Fibroblast of the aortic adventitia (primary cell): ENCODE results near the gene ARL8B. TPM values are rescaled to one million over a fixed set of nuclear protein-coding genes. Genes with fewer than 3 reads are reported as not detected.

Source experiments
- DNase-seq: peaks from one replicate; pipeline ENCODE4 v3.0.0-alpha.2; 2010; ENCODE audit warnings: low read depth
- H3K4me3 ChIP-seq: 2 replicates; pipeline ENCODE4 v1.5.1; 2011; ENCODE audit warnings: low read depth, mild to moderate bottlenecking, control low read depth, low read length, moderate library complexity
- total RNA-seq: library from RNA; depleted of rRNA; stranded (reverse); fragments of >200 nt; gene quantifications from 2 replicates; pipeline ENCODE4 v1.2.3, GENCODE V29; 2012; ENCODE audit warnings: low replicate concordance
- TF ChIP-seq, protein P1 (sequence below): IDR thresholded peaks from 2 replicates; pipeline ENCODE4 v1.5.1; 2011; ENCODE audit warnings: mild to moderate bottlenecking, low read length, control low read depth, inconsistent platforms; ENCODE audit not compliant: insufficient read depth

ARL8B gene
- total RNA-seq, 1 donor = 89.0 TPM

DNA sequence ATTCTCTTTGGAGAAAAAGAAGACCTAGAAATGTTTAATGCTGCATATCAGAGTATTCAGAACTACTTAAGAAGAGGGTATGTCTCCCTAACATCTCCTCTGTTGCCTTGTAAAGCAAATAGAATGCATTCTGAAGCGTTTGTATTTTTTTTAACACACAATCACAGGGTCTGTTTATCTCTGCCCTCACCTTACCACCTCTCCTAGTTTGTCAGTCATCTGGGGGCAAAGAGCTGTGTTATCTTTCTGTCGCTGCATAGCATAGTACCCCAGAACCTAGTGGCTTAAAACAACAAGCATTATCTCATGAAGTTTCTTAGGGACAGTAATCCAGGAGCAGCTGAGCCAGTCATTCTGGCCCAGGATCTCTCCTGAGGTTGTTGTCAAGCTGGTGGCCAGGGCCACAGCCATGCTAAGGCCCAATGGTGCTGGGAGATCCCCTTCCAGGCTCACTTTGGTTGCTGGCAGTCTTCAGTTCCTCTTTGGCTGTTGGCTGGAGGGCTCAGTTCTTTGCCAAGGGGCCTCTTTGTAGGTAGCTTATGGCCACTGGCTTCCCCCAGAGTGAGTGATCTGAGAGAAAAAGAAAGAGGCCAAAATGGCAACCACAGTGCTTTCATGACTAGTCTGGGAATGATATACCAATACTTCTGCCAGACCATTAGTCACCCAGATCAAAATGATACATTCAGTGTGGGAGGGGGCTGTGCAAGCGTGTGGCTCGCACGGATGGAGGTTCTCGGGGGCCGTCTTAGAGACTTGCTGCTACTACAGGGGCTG is 83.3 kb downstream of the ARL8B start:
- TF ChIP-seq, protein P1, sequence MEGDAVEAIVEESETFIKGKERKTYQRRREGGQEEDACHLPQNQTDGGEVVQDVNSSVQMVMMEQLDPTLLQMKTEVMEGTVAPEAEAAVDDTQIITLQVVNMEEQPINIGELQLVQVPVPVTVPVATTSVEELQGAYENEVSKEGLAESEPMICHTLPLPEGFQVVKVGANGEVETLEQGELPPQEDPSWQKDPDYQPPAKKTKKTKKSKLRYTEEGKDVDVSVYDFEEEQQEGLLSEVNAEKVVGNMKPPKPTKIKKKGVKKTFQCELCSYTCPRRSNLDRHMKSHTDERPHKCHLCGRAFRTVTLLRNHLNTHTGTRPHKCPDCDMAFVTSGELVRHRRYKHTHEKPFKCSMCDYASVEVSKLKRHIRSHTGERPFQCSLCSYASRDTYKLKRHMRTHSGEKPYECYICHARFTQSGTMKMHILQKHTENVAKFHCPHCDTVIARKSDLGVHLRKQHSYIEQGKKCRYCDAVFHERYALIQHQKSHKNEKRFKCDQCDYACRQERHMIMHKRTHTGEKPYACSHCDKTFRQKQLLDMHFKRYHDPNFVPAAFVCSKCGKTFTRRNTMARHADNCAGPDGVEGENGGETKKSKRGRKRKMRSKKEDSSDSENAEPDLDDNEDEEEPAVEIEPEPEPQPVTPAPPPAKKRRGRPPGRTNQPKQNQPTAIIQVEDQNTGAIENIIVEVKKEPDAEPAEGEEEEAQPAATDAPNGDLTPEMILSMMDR = no peak
- no peak overlapping the region for H3K4me3 ChIP-seq
- DNase-seq = peak; percentile 87

DNA sequence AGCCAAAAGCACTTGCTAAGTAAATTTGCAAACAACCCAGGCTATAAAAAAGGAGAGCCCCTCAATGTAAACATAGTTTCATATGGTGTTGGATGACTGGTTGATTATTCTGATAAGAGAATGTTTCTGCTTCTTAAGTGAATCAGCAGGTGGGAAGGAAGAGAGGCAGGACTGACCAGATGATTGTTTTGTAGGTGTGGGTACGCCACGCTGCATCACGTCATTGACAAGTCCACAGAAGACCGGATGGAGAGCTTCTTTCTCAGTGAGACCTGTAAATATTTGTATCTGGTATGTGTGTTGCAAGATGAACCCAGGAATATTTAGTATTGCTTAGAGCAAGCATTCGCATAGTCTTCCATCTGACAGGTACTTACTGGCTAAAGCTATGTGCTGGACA is 88.8 kb downstream of the ARL8B start:
- H3K4me3 ChIP-seq = no peak overlapping the region
- TF ChIP-seq, protein P1 = no peak

DNA sequence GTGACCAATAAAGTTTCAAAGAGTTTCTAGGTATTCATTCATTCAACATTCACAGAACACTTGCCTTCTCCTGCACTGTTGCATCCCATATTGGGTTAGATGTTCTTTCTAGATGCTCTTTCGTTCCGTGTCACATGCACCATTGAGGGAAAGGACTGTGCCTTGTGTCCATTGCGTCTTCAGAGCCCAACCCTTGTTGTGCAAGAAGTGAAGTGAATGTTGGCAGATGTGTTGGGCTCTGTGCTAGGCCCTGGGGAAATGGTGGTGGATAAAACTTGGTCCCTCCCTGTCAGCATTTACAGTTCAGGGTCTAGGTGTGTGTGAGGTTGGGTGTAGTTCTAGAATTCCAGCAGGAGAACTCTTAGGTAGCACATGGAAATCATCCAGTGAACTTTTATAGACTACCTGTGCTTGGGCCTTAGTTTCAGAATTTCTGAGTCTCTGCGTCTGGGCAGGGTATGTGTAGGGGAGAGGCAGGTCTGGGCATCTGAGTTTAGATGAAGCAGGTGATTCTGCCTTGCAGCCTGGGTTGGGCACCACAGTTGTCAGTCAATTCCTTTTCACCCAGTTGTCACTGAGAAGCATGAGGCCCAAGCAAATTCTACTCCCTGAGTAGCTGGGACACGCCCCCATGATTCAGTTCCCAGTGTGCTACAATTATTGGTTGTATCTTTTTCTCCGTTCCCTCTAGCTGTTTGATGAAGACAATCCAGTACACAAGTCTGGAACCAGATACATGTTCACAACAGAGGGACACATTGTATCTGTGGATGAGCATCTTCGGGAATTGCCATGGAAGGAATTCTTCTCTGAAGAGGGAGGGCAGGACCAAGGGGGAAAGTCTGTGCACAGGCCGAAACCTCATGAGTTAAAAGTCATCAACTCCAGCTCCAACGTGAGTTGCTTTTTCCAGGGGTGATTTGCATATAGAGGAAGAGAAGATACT is 90.8 kb downstream of the ARL8B start:
- DNase-seq = no peak
- TF ChIP-seq, protein P1 = no peak
- no peak overlapping the region for H3K4me3 ChIP-seq

More for the DNA sequence above, 88.8 kb downstream of the ARL8B start:
- DNase-seq = no peak

DNA sequence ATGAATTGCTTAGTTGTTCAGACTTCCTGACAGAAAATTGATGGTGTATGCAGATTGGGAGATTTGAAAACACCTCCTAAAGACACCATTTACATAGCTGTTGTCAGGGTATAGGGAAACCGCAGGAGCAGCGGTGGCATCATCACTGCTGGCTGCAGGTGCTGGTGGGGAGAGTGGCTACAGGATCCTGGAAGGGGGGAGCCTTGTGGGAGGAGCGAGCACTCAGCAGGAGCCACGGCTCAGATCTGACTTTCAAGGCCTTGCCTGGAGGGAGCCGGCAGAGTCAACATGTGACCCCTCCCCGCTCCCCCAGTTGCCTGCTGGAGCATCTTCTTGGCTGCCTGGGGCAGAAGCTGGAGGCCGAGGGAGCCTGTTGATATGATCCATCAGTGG is 91.5 kb downstream of the ARL8B start:
- TF ChIP-seq, protein P1 = no peak
- DNase-seq = no peak
- H3K4me3 ChIP-seq = no peak overlapping the region

DNA sequence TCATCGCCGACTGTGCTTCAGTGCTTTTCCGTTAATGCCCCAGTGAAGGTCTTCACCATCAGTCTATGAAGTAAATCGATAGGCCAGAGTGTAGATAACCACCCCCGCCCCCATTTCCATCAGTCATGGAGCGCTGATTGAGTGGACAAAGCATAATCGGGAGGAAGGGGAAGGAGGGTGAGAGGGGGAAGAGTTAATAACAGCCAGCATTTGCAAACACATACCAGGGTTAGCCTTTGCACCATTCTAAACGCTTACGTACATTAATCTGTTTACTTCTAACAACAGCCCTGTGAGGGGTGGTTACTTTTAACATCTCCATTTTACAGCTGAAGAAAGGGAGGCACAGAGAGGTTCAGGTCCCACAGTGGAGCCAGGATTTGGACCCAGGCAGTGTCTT is 92.3 kb downstream of the ARL8B start:
- no peak overlapping the region for H3K4me3 ChIP-seq
- no peak for DNase-seq
- TF ChIP-seq, protein P1 = no peak

DNA sequence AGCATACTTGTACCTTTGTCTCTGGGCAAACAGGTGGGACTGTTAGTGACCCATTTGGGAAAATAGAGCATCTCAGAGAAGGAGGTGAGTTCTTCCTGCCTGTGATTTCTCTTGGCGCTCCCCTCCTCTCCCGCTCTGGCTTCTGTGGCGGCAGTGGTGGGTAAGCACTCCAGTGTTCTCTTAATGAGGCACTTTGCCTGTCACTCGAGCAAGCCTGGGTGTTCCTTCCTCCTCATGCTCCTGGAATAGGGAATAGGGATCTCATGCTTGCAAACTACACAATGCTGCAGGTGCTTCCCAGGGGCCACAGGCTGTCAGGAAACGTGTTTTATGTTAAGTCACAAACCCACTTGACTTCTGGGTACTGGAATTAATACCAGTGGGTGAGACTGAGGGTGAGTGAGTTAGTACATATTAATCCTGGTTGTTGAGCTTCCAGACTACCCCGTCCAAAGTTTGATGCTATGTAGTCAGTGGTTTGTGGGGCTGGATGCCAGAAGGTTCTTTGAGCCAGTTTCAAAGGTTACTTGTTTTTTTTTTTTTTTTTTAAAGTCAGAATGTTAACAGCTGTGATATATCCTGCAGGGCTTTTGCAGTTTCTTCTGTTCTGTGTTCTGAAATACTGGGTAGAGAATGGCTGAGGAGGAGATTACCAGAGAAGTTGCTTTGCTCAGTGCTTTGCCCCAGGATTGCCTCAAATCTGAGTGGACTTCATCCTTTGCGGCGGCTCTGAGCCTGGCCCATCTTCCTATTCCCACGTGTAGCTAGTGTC is 95.9 kb downstream of the ARL8B start:
- TF ChIP-seq, protein P1 = no peak
- no peak overlapping the region for H3K4me3 ChIP-seq
- peak; percentile 91 for DNase-seq
